D341Med (cell line): ENCODE data around the gene TRPM6.

Experiments
- DNase-seq: peaks from one replicate; pipeline ENCODE4 v3.0.0; 2012; ENCODE audit warnings: low spot score

Gene TRPM6

DNA sequence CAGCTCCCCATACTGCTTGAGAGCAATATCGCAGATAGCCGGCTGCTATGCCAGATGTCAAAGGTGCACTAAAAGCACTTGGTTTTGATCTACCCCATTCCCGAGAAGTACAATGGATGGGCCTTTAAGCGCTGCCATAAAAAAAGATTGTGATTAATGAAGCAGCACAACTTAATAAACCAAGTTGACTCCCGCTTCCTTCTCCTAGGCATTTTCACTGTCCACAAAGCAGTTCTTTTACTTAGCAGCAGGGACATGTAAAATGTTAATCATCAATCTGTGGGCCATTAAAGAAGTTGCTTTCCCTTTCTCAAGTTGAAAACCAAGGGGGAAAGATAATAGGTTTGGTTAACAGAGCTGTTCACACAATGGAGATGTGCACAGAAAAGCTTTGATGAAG, 176.4 kb downstream of the TRPM6 start:
- no peak for DNase-seq

DNA sequence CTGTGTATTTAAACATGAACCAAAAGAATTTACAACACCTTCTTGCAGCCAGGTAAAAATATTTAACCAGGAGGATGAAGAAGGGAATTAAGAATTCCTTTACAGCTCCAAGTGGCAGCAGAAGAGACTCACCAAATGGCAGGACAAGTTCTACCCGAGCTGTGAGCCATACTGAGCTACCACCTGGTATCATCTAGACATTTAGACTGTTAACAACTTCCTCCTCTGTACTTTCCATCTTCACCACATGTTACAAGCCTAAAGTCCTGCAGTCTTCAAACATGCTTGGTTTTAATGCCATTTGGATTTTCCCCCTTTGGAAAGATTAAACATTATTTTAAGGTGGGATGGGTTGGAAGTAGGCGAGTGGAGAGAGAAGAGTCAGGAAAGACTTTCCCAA, 190.2 kb downstream of the TRPM6 start:
- DNase-seq, result no peak

DNA sequence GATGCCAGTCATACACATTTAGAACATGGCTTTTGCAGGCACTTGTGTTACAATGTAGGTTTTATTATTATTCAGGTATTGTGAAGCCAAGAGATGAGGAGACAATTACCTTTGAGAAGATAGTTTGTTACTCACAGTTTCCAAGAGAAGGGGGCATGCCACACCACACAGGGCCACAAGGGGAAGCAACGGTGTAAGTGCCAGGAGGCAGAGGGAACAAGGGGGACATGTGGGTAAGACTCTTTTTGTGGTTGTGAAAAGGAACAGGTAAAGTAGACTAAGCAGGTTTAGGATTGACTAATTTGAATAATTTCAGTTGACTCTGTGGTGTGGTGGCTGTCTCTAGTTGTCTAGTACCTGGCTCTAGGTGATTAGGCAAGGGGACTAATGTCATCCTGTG, 191.2 kb downstream of the TRPM6 start:
- DNase-seq, result no peak

DNA sequence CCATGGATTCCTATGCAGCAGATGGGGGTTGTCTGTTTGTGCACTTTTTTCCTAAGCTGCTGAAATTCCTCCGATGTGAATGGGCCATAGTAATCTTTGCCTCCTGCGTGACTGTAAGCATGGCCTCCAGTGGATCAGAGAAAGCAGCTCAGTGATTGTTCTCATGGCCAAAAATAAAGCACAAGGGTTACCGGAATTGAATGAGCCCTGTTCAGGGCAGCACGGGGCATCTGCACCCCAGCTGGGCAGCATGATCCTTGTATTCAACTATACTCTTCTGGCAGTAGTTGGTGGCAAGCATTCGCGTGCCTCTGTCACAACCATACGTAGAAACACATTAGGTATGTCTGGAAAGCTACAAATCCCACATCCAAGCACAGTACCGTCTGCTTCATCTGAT, 196.7 kb downstream of the TRPM6 start:
- no peak for DNase-seq

DNA sequence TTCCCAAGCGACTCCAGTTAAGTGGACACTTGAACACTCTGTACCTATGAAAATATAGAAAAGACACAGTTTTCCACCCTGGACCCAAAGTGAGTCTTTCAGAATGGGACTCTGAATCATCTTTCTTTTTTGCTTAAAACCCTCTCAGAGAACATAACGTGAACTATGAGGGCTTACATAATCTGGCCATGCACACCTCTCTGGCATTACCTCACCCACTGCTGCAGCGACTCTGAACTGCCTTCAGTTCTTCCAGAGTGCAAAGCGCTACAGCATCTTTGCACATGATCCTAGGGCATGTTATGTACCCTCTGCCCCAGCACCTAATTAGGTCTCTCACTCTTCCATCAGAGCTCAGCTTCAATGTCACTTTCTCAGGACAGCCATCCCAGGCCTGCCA, 204.4 kb downstream of the TRPM6 start:
- DNase-seq, result no peak

DNA sequence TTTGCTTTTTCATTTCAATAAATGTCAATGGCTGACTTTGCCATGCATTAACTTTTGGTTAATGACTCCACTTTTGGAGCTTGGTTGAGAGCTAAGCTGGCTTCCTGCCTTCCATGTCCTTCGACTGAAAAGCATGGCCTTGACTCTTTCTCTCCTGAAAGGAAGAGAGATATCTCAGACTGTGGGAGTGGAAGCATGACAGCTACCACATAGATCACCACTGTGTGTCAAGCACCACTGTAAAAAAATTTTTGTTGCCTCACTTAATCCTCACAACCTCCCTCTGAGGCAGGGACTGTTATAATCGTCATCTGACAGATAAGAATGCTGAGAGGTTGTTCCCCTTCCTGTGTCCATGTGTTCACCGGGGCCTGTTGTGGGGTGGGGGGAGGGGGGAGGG, 205.8 kb downstream of the TRPM6 start:
- DNase-seq, result no peak

DNA sequence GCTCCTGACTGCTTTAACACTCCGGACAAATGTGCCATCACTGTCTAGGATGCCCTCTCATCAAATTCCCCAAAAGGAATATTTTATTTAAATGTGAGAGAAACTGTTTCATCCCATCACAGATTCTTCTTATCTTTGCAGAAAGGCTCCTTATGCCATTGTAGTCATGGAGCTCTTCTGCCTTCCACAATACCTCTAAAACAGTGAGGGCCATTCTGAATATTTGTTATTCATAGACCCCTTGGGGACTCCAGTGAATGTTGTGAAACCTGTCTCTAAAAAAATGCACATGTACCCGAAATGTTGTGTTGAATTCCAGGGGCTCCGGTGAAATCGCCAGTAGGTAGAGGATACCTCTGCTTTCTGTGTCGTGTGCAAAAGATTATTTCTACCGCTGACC, 213.6 kb downstream of the TRPM6 start:
- no peak for DNase-seq
